Choroid plexus epithelial cell (primary cell): ENCODE data around the gene PLA2G12A.

Experiments
- DNase-seq: peaks from one replicate; pipeline ENCODE4 v3.0.0-alpha.2; 2010; ENCODE audit warnings: low read depth
- H3K4me3 ChIP-seq: 2 replicates; pipeline ENCODE4 v1.5.1; 2011; ENCODE audit warnings: low read depth, mild to moderate bottlenecking, control low read depth, low read length, moderate library complexity
- TF ChIP-seq, protein P1 (sequence below): conservative IDR thresholded peaks from 2 replicates; pipeline ENCODE4 v1.5.1; 2011; ENCODE audit warnings: low read depth, mild to moderate bottlenecking, control low read depth, inconsistent platforms, low read length, moderate library complexity

Gene PLA2G12A

DNA sequence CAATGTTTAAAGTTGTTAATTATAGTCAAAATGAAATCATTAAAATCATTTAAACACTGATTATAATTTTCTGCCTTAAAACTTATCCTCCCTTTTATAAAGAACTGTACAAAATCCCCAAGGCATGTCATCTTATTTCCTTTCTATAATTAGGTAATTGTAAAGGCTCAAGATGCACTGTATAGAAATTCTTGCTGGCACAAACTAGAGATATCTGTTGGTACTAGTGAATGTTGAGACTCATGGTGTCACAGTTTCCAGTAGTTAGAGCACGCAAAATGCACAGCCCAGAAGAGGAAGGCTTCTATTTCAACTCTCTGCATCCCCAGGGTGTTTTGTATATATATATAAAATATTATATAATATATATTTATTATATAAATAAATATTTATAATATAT, 22.7 kb upstream of the PLA2G12A start:
- DNase-seq: no peak
- TF ChIP-seq, protein P1, sequence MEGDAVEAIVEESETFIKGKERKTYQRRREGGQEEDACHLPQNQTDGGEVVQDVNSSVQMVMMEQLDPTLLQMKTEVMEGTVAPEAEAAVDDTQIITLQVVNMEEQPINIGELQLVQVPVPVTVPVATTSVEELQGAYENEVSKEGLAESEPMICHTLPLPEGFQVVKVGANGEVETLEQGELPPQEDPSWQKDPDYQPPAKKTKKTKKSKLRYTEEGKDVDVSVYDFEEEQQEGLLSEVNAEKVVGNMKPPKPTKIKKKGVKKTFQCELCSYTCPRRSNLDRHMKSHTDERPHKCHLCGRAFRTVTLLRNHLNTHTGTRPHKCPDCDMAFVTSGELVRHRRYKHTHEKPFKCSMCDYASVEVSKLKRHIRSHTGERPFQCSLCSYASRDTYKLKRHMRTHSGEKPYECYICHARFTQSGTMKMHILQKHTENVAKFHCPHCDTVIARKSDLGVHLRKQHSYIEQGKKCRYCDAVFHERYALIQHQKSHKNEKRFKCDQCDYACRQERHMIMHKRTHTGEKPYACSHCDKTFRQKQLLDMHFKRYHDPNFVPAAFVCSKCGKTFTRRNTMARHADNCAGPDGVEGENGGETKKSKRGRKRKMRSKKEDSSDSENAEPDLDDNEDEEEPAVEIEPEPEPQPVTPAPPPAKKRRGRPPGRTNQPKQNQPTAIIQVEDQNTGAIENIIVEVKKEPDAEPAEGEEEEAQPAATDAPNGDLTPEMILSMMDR: no peak
- H3K4me3 ChIP-seq: no peak overlapping the region

DNA sequence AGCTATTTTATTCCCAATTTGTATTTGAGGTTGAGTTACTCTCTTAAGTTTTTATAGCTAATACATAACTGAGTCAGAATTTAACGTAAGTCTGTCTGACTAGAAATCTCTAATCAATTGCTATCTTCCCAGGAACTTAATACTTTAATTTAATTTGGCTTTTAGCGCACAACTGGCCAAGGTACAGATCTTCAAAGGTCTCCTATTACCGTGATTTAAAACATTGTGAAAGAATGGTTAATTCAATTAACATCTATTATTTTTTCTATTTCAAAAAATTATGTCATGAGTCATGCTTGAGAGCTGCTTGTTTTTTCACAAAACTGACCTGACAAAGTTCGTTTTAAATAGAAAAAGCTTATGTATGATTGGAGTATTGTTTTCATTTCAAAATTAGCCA, 22.0 kb upstream of the PLA2G12A start:
- DNase-seq: no peak
- TF ChIP-seq, protein P1: no peak
- no peak overlapping the region for H3K4me3 ChIP-seq

DNA sequence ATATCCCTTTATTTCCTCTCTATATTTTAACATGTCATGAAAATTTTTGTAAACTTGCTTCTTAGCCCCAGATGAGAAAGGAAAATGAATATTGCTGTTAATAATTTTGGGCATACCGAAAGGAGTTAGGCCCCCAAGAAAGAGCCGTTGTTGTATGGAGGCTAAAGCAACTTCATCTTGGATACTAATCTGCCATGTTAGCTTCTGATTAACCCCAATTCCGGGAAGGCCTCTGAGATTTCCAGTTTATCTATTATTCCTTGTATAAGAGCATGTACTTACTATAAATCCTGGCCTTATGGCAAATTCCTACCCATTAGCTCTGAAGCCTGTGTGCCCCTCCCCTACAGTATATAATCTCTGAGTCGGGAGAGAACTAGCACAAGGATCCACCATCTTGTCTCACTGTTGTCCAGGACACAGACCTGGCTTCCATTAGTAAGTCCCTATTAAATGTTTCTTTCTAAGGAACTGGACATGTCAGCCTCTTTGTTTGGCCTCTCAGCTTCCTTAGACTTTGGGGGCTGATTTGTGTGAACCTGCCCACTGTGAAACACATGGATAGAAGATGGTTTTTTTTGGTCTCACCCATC, 20.9 kb upstream of the PLA2G12A start:
- DNase-seq: no peak
- no peak overlapping the region for H3K4me3 ChIP-seq
- TF ChIP-seq, protein P1: no peak

DNA sequence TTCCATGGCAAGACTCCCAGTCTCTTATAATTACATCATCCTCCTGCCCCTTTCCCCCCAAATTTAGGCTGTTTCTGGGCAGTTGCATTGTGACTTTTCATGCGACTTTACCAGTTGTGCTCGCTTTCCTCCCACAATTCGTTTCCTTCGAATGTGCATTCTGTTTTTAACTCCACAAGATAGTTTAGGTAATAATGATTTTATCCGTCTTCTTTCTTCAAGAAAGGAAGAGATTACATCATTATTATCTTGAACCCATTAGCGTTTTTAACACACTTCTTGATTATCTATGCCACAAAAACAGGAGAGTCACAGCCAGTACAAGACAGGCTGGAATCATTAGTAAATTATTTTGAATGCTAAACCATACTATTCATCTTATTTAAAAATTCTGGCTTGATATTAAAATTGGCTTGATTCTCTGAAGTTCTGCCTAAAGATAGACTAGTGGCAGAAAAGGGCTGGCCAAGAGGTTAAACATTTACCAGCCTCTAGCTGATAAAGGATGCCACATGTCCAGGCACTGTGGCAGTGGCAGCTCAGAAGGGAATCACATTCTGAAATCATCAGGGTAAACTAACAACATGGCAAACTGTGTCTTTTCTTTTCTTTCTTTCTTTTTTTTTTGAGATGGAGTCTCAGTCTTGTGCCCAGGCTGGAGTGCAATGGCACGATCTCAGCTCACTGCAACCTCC, 19.7 kb upstream of the PLA2G12A start:
- TF ChIP-seq, protein P1: no peak
- no peak overlapping the region for H3K4me3 ChIP-seq
- no peak for DNase-seq

DNA sequence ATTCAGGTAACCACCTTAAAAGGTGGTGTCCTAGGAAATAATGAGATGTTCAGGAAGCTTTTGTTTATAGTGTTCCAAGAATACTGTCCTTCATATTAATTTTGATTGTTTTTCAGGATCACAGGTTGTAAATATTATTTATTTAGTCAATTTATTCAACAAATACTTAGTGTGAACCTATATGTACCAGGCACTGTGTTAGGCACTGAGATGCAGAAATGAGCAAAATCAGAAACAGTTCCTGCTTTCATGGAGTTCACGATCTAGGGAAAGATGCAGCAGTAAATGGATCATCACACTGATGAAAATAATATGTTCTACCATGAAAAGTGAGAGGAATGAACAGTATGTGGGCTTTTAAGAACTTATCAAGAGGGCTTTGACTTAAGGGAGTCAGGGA, 18.2 kb upstream of the PLA2G12A start:
- DNase-seq: no peak
- TF ChIP-seq, protein P1: no peak
- no peak overlapping the region for H3K4me3 ChIP-seq

DNA sequence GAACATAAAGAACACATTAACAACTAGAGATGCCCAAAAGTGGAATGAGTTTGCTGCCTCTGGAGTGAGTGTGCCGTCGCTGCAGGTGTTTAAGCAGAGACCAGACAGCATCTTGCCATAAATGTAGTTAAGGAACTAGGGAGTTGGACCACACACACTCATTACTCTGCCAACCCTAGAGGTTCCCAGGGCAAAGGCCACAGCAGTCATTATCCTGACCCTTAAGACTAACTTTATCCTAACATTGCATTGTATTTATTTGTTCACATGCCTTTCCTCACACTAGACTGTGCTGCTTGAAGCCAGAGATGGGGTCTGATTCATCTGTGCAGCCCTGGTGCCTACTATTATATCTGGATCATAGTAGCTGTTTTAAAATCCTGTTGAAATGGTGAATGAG, 16.9 kb upstream of the PLA2G12A start:
- H3K4me3 ChIP-seq: no peak overlapping the region
- TF ChIP-seq, protein P1: no peak
- DNase-seq: no peak

DNA sequence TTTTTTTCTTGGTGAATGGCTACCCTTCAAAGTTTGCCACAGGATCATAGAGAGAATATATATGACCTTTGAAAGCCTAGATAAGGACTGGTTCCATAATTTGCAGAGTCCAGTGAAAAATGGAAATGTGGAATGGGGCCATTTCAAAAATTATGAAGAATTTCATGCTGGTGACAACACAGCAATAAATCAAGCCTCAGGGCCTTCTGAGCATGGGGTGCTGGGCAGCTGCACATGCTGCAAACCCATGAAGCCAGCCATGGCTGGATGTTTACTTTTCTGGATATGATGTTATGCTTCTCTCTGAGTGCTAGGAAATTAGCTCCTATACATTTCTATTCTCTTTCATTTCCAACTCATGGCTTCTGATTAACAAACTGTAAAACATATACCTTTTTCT, 16.0 kb upstream of the PLA2G12A start:
- no peak for DNase-seq
- H3K4me3 ChIP-seq: no peak overlapping the region
- TF ChIP-seq, protein P1: no peak
